ENCODE measurements around the gene AIFM1.
"Not testable (repeated sequence)": the region's sequence is repeated elsewhere in the genome, so short reads cannot be mapped to it uniquely, and the experiment has no call there.

AIFM1 gene

DNA sequence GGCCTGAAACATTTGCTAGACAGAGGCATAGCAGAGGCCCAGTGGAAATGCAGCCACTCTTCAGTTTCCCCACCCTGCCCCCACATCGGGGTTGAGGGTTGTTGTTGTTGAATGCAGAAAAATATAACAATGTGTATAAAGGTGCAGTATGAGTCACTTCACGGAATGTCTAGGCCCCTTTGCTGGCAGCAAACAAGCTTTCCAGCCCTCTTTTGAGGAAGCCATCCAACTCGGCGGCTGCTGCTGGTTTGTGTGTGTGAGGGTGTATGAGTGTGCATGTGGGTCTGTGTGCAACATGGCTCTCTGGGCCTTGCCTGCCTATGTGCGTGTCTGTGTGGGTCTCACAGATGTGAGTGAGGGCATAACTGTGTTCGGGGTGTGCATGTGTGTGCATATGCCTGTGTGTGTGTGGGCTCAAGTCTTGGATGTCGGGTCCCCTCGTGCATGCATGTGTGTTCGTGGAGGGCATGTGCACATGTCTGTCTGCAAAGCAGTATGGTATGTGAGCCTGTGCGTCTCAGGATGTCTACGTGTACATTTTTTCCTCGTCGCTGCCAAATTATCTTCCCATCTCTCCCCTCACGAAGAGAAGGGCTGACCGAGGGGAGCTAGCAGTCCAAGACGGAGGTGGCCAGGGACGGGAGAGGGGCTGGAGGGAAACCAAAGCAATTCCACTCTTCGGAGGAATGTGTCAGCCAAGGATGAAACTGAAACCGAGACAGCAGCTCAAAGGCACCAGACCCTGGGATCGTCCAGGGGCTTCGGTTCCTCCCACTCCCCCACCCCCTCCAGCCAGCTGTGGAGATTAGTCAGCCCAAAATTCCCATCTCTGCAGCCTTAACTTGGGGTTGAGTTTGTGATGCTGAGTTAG, 47.0 kb downstream of the AIFM1 start:
- DNase-seq, result no peak

DNA sequence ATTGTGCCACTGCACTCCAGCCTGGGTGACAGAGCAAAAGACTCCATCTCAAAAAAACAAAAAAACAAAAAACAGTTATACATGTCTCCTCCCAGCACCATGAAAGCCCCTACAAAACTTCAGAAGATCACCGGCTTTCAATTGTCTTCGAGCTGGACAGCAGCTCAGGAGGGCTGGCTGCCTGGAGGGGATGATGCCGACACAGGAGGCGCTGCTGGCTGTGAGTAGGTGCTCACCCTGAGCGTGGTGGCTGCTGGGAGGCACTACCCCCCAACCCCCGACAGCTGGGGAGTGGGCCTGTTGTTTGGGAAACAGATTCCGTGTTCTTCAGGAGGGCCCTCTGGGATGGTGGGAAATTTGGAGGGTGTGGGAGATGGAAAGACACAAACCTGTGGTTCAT, 48.5 kb downstream of the AIFM1 start:
- no peak for DNase-seq

DNA sequence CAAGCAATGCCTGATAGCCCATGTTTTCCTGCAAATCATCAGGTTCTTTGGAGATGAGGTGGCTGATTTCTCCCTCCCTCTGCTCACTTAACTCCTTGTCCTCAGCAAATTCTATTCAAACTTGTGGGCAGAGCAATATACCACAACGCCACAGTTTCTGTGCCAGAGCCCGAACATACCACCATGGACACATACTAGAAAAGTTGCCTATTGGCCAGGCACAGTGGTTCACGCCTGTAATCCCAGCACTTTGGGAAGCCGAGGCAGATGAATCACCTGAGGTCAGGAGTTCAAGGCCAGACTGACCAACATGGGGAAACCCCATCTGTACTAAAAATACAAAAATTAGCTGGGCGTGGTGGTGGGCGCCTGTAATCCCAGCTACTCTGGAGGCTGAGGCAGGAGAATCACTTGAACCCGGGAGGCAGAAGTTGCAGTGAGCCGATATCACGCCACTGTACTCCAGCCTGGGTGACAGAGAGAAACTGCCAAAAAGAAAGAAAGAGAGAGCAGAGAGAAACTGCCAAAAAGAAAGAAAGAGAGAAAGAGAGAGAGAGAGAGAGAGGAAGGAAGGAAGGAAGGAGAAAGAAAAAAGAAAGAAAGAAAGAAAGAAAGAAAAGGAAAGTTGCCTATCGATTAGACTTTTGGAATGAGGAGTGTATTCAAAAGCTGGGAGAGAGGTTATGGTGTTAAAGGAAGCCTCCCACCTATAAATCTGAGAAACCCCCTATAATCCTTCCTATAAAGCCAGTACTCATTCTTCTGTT, 50.3 kb downstream of the AIFM1 start:
- not testable (repeated sequence) for DNase-seq

DNA sequence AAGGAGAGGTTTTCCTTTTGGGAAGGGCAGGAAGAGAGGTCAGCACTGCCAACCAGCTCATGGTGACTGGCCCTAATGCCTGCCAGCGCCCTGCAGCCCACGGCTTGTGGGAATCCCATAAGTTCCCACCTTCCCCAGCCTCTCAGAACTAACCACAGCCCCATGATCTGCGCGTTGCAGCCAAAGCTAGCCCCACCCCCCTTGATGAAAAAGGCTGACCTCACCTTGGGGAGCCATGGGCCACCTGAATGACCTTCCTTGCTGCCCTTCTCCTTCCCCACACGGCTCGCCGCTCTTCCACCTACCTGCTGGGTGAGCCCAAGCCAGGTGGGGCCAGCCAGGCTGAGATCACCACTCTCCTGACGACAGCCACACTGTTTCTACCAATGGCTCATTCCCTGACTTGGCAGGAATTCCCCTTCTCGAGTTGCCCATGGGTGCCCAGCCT, 51.5 kb downstream of the AIFM1 start:
- DNase-seq, result no peak

DNA sequence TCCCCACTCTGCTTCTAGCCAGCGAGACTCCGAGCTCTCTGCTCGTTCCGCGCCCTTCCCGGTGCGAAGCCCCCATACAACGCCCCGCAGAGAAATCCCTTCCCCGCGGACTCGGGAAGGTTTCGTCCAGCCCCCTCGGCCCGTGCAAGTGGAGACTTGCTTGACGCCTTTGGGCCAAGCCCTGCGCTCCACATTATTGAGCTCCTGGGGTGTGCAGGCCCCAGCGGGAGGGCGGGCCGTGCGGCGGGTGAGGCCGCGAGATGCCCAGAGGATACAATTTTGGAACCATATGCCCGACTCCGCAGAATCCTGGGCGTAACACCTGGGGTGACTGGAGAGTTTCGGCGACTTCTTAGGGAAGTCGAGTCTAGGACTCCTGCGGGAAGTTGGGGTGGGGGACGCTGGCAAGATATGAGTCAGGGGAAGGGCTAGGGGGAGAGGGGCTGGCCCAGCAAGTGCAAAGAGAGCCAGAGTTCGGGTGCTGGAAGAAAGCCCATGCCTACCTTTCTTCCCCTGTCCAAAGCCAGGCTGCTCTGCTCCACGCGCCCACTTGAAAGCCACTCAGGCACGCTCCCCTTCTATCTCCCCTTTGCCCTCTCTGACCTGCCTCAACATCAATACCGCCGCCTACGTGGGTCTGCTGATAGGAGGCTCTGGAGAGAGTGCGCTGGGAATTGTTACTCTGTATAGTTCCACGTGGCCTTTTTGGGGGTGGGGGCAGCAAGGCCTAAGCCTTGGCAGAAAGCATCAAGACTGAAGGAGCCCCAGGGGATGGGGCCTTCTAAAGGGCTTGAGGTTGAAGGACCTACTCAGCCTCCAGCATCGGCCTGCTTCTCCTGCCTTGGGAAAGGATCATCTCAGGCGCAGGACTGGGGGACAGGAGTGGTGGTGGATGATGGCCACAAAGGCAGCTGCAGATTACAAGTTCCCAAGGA, 54.2 kb downstream of the AIFM1 start:
- DNase-seq, result no peak

DNA sequence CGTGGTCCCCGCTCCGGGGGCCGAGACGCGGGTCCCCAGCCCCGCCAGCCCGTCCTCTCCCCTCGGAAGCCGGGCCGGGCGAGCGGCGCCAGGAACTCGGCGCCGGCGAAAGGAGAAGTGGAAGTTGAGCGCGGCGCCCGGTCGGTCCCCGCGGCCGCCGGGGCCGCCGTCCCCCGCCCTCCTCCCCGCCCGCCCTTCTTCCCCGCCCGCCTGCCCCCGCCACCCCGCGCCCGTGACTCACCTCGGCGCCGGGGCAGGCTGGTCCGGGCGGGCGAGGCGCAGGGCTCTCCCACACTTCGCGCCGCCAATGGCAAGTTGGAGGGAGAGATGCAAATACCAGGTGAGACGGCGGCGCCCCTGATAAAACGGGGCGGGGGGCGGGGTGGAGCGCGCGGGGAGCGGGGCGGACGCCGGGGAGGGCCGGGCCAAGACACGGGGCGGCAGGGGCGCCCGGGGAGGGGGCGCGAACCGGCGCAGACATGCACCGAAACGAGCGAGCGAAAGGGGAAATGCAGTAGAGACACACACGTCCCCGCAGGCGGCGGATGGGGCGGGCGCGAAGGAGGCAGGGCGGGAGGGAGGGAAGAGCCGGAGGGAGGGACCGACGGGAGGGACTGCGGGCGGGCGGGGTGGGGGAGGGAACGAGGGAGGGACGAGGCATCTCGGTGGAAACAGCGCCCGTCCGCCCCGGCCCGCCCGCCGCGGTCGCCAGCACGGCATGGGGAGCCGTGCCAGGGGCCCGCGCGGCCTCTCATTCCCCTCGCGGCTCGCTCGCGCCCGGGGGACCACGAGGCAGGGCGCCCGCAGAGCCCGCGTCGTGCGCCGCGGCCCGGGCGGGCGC, 55.0 kb downstream of the AIFM1 start, which contains the start of gene ELF4:
ELF4 (minus strand) TSS at position 119 of the 841 bp plus-strand sequence. CDS start 29,167 bp downstream, outside the sequence.
- no peak for DNase-seq

DNA sequence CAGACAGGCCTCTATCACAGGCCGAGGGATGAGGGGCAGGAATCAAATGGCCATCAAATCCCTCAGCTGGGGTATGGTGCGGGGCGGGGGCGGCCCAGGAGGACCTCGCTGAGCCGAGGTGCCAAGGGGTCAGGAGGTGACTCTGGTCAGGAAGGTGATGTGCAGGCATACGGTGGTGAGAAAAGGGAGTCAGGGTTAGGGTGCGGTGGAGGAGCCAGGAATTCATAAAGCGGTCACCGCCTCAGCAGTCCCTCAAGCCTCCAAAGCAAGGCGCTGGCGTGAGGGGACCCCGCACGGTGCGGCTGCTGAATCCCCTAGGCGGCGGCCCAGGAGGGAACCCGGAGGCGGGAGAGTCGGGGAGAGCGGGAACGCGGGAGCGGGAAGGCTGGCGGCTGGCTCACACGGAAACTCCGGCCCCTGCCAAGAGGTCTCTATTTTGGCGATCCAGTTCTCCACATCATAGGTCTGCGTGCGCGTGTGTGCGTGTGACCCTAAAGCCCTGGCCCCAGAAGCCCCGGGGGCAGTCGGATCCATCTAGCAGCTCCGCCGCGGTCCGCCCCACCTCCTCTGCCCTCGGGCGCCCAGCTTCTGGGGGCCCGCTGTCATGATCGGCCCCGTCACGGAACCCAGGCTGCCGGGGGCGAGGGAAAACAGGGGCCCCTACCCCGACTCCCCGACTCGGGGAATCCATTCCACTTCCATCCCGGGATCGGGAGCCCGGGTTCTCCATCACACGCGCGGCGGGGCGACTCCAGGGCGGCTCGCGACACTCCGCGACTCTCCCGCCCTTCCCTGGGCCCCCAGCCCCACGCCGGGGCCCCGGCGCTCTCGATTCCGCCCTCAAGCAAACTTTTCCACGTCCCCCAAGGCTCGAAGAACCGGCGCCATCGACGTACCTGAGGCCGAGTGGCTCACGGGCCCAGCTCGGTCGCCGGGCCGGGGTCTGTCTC, 55.9 kb downstream of the AIFM1 start:
- DNase-seq, result no peak

DNA sequence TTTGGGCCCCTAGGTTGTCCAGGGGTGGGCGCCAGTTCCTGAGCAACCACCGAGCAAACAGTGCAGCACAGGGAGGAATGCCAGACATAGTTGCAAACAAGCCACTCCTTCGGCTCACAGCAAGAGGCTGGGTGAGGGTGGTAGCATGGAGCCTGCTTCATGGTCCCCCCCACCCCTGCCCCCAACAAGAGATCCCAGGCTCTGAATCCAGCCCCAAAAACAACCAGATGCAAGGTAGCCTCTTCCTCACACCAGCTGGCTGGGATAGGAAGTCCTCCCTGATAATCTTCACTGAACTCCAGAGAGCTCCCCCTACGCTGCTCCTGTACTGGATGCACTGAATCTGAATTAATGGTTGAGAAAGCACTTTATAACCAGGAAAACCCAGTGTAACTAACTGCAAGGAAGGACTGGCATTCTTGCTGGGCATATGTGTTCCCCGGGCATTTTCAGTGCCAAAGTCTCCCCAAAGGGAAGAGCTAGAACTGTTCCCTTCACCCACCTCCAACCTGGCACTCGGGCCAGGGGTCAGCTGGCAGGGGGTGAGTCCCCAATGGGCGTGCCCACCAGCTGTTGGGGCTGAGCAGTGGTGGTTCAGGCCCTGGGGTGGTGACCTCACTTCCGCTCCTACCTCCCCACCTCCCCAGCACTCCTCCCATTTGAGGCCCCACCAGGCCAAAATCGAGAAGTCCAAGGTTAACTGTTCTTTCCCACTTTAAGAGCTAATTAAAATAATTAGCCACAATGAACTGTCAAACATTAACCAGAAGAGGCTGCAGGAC, 56.8 kb downstream of the AIFM1 start:
- DNase-seq, result no peak

DNA sequence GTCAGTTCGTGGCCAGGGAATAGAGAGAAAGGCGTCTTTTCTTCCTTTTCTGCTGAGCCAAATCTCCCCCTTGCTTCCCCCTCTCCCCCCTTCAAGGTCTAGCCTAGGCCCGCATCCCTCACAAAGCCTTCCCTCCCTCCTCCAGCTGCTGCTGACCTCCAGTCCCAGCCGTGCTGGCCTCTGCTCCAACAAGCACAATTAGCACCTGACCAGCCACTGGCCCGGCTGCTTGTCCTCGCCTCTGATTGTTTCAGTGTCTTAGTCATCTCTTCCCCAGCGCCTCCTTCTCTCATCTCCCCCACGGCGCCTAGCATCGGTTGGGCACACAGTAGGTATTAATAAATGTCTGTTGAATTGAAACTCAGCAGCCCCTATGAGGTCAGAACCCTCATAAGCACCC, 59.6 kb downstream of the AIFM1 start:
- DNase-seq, result no peak

DNA sequence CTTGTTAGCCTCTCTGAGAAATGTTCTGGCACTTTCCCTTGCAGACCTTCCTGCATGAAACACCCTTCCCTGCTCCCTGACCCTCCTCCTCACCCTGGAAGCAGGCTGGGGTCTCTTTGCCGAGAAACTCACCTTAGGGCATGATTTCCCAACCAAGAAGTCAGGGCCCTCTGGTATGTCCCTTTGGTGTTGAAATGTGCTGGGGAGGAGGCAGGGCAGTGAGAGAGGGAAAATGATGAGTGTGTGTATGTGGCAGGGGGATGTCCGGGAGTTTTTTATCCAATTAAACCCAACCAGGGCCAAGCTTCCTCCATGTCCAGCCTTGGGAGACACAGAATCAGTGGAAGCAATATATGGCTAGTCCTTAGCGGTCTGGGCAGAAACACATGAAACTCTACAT, 60.4 kb downstream of the AIFM1 start:
- no peak for DNase-seq

DNA sequence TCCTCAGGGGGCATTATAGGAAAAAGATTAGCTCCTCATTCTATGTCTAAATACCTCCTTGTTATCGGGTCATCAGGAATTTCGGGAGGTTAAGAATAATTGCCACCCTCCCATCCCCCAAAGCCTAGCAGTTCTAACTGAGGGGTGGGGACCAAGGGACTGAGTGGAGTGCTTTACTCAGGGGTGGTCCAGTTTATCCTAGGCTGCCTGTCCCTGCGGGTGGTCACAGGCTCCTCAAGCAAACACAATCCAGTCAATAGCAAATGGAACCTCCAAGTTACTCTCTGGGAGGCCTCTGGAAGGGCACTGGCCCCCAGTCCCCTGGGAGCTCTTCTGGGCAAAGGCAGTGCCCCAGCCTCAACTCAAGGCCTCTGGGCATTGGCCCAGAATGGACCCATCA, 62.0 kb downstream of the AIFM1 start:
- DNase-seq, result no peak

DNA sequence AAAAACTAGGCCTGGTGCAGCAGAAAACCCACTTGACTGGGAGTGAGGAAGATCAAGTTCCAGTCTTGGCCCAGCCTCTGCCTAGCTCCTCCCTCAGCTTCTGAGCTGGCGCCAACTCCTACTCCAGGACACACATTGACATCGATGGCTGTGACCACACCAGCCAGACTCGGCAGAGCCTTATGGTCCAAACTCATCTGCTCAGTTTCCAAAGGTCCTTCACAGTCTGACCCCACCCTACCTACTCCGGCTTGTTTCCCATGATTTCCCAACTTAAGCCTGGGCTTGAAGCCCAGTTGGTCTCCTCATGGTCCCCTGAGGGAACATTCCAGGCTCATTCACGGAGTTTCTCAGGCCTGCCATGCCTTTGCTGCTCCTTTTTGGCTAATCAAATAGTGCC, 65.5 kb downstream of the AIFM1 start:
- no peak for DNase-seq

DNA sequence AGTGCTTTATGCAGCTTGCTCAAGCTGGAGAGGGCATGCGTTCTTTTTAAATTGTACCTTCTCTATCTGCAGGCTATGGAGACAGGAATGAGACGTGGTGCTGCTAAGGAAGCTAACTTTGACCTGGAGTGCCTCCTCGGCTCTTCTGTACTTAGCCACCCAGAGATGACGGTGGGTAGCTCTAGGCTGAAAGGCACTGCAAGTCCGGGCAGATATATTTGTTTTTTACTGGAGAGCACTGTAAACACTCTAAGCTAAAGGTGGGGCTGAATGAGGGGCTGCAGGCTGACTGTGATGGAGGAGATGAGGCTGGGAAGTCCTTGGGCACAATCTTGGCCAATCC, 67.5 kb downstream of the AIFM1 start:
- DNase-seq, result no peak

DNA sequence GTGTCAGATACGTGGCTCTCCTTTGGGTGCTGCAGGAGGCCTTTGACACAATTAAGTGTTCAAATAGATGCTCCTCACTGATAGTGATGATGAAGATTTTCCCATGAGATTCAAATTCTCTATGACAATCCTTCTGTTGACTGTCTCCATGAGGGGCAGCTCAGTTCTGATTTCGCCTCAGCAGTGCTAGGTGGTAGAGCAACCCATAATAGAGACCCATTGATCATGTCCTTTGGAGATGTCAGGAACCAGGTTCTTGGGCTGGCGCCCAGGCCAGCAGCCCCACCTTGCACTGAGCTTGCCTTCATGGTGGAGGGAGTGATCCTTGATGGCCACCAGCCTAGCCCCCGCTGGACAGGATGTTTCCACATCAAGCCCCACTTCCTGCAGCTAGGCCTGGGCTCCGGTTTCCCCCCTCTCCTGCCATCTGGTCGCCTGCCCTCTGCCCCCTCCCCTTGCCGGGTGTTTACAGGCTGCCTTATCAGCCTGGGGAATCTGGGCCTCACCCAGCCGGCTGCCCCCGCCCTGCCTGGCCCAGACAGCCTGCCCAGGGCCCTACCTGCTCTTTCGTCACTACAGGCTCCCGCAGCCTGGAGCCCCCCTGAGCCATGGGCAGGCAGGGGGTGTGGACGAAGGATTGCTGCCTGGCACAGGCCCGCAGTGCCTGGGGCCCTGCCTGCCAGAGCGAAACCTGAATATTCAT, 68.0 kb downstream of the AIFM1 start:
- no peak for DNase-seq

DNA sequence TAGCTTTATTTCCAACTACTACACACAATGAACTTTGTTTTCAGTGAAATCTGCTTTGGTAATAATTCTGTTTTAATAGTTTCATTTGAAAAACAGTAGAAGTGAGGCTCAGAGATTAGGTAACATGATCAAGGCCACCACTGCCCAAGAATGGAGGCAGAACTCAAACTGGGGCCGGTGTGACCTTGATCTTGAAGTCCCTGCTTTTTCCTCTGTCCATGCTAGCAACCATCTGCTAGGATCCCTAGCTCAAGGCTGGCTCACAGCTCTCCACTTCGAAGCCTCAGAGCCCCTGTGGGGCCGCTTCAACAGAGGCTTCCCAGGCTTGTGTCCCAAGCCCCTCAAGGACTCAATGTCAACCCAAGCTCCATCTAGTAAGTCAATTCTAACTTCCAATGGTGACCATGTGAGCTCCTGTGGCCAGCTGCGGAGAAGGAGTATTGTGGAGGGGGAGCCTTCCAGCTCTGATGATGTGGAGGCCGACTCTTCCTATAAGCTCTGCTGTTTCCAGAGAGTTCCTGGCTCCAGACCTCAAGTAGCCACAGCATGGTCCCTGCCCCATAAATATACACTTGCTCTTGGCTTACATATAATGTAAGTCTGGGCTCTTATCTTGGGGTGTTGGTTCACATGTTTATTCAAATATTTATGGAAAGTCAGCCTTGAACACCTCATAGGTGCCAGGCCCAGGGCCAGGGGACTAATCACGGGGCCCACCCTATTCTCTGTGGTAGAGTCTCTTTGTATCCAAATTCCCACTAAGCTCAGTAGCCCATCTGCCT, 70.2 kb downstream of the AIFM1 start:
- no peak for DNase-seq

DNA sequence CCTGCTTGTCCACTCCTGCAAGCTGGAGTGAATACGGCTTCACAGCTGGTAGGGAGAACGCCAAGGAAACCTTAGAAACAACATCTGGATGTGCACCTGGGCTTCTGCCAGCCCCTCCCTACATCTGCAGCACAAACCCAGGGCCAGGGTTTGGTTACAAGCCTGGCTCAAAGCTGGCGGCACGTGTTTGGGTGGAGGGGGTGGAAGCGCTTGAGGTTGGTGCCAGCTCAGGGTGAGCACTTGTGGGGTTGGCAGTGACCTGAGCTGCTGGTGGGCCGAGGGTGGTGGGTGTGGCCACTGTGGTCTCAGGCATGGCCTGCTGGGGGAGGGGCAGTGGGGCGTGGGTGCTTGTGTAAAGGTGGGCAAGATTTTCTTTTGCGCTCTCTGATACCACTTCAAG, 70.9 kb downstream of the AIFM1 start:
- no peak for DNase-seq

DNA sequence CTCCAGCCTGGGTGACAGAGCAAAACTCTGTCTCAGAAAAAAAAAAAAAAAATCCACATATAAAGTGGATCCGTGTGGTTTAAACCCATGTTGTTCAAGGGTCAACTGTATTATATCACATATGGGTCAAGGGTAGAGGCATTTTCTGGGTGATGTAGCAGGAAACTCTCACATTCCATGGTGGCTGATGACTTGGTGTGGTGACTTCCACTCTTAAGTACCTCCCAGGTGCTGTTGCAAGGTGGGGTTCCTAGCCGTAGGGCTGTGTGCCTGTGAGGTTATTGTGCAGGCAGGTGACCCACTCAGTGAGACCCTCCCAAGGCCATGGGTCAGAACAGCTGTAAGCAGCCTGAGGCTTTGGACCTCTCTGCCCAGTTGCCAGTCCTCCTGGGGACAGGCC, 72.4 kb downstream of the AIFM1 start:
- DNase-seq, result no peak

DNA sequence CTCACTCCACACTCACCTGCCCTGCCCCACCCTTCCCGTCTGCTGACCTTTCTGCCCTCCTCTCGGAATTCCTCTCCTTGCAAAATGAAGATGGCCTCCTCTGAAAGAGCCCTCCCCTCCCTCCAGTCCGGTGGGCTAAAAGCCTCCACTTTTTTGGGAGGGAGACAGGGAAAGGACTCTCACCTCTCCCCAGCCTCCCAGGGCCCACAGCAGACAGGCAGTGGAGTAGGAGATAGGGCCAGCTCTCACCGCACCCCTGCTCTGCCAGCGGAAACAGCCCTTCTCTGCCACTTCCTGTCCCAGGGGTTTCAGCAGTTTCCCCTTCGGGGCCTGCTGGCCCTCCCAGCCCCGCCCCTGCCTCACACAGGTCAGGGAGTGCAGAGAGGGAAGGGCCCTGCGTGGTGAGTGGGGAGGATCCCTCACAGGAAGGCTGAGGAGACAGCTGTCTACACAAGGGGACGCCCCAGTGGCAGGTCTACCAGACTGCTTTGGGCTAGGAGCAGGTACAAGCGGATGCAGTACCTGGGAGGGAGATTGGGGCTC, 73.6 kb downstream of the AIFM1 start:
- no peak for DNase-seq
